ENCODE data around the gene CCKAR. TPM values are rescaled to one million over a fixed set of nuclear protein-coding genes. Genes with fewer than 3 reads are reported as not detected.

The CCKAR gene
- total RNA-seq, 1 experiment from 2014 or later, result not detected

DNA sequence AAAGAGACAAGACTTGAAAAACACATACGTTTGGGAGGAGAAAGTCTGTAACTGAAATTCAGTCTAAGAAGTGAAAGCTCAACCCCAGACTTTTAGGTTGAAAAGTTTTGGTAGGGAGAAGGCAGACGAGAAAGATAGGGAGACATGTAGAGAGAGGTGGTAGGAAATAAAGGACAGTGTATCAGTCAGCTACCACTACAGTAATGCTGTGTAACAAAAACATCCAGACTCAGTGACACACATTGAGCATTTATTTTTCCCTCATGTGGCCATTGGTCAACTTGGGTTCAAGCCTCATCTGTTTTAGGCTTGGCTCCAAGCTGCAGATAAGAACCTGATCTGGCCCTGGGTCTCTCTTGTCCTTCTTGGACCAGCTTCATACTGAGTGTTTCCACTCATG is 26.9 kb downstream of the CCKAR start:
- DNase-seq (ENCODE audit: low read depth, low spot score) (no peak), ATAC-seq (no peak)
- Histone ChIP-seq H3K36me3 (ENCODE audit: control insufficient read depth, insufficient read depth, low read length) (no peaks in the 10 kb centered on the region), H3K4me1 (ENCODE audit: control insufficient read depth, insufficient read depth, low read length) (no peaks in the 10 kb centered on the region), H3K27me3 (ENCODE audit: control insufficient read depth, insufficient read depth, low read length) (no peaks in the 10 kb centered on the region; the same call in 1 of the 2 replicates), H3K9me3 (ENCODE audit: control insufficient read depth, insufficient read depth, low read depth, low read length) (no peaks in the 10 kb centered on the region), H3K27ac (ENCODE audit: low read length) (no peak overlapping the region), H3K4me3 (ENCODE audit: low read depth in 2 of 2, low read length in 2 of 2) (no peak overlapping the region)
- in situ Hi-C loops (cut with HindIII; ENCODE audit: low pct_unique_long_range_greater_than_20kb, low sequenced_read_pairs), result no loop called here
- intact Hi-C loops (cut with micrococcal nuclease; ENCODE audit: unreplicated experiment), result no loop called here
- POLR2A ChIA-PET, result no interaction called here
- TF ChIP-seq REST (IDR thresholded peaks at IDR 0.05; ENCODE audit: insufficient read depth in 1 of 2, low read depth in 2 of 2, low read length in 1 of 2) (no peak), POLR2AphosphoS5 (IDR thresholded peaks at IDR 0.05; ENCODE audit: low read depth, low read length) (no peak), SIN3A (IDR thresholded peaks at IDR 0.05; ENCODE audit: borderline replicate concordance, insufficient read depth, low read depth, low read length) (no peak), TCF7L2 (IDR thresholded peaks at IDR 0.05; ENCODE audit: low read depth, low read length) (no peak)
- TF ChIP-seq, protein P1, sequence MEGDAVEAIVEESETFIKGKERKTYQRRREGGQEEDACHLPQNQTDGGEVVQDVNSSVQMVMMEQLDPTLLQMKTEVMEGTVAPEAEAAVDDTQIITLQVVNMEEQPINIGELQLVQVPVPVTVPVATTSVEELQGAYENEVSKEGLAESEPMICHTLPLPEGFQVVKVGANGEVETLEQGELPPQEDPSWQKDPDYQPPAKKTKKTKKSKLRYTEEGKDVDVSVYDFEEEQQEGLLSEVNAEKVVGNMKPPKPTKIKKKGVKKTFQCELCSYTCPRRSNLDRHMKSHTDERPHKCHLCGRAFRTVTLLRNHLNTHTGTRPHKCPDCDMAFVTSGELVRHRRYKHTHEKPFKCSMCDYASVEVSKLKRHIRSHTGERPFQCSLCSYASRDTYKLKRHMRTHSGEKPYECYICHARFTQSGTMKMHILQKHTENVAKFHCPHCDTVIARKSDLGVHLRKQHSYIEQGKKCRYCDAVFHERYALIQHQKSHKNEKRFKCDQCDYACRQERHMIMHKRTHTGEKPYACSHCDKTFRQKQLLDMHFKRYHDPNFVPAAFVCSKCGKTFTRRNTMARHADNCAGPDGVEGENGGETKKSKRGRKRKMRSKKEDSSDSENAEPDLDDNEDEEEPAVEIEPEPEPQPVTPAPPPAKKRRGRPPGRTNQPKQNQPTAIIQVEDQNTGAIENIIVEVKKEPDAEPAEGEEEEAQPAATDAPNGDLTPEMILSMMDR (IDR thresholded peaks at IDR 0.05), result no peak
- CTCF ChIA-PET, result no interaction called here
- no TSS peak for BruUV-seq (replicated peaks)

DNA sequence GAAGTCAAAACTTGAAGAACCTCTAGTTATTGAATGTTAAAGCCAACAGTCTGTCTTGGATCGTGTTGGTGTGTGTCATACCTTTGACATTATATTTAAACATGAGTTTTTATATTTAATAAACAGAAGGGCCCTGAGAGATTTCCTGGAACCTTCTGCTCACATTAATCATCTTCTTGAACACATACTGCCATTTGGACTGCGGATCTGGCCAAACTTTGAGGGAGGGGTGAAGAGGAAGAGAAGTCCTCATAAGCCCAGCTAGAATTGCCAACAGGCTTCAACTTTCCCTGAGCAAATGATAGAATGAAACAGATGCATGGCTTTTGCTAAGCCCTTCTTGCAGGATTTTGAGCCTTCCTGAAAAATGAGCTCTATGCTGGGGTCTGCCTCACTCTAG is 27.4 kb downstream of the CCKAR start:
- TF ChIP-seq POLR2AphosphoS5 (IDR thresholded peaks at IDR 0.05; ENCODE audit: low read depth, low read length) (no peak), TCF7L2 (IDR thresholded peaks at IDR 0.05; ENCODE audit: low read depth, low read length) (no peak), SIN3A (IDR thresholded peaks at IDR 0.05; ENCODE audit: borderline replicate concordance, insufficient read depth, low read depth, low read length) (no peak), REST (IDR thresholded peaks at IDR 0.05; ENCODE audit: insufficient read depth in 1 of 2, low read depth in 2 of 2, low read length in 1 of 2) (no peak)
- TF ChIP-seq, protein P1 (IDR thresholded peaks at IDR 0.05), result no peak
- Histone ChIP-seq H3K27ac (ENCODE audit: low read length) (no peak overlapping the region), H3K36me3 (ENCODE audit: control insufficient read depth, insufficient read depth, low read length) (no peaks in the 10 kb centered on the region), H3K4me1 (ENCODE audit: control insufficient read depth, insufficient read depth, low read length) (no peaks in the 10 kb centered on the region), H3K9me3 (ENCODE audit: control insufficient read depth, insufficient read depth, low read depth, low read length) (no peaks in the 10 kb centered on the region), H3K27me3 (ENCODE audit: control insufficient read depth, insufficient read depth, low read length) (no peaks in the 10 kb centered on the region; the same call in 1 of the 2 replicates), H3K4me3 (ENCODE audit: low read depth in 2 of 2, low read length in 2 of 2) (no peak overlapping the region)
- POLR2A ChIA-PET, result no interaction called here
- in situ Hi-C loops (cut with HindIII; ENCODE audit: low pct_unique_long_range_greater_than_20kb, low sequenced_read_pairs), result no loop called here
- CTCF ChIA-PET, result no interaction called here
- intact Hi-C loops (cut with micrococcal nuclease; ENCODE audit: unreplicated experiment), result no loop called here
- BruUV-seq (replicated peaks), result no TSS peak
- ATAC-seq (no peak), DNase-seq (ENCODE audit: low read depth, low spot score) (no peak)

Measured in Panc1 (cell line).